HG03460 (cell line): ENCODE results near the gene CD300LG.
"Not testable (repeated sequence)": the region's sequence is repeated elsewhere in the genome, so short reads cannot be mapped to it uniquely, and the experiment has no call there.

Experiments
- ATAC-seq: cut with Tn5 transposase; IDR thresholded peaks from one replicate; pipeline ENCODE4 v1.9.1; 2021; ENCODE audit not compliant: unreplicated experiment

Gene CD300LG

DNA sequence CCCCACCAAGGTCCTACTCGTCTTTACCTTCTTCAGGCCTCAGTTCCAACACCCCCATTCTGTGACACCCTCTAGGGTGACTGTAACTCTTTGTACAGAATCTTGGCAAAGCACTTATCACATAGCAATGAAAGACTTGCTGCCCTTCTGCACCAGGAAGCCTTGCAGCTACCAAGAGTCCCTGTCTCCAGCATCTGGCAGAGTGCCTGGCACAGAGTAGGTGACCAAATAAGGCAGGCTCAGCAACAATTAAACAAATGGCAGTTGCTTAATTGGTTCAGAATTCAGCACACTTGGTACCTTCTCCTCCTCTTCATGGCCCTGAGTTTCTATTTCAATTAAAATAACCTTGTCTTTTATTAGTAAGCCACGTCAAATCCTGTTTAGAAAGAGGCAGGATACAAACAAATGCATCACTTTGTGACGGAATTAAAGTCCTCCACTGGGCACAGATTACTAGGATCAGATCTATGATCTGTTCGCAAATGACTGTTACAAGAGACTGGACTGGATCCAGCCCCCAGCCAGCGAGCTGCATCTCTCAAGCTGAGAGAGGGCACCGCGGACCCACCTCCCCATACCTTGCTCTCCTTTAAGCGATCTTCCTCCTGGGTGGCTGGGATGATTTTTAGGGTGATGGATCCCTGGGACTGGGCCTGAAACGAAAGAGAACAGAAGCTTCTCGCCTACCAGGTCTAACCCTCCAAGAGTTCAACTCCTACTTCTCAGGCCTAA lies 23.5 kb upstream of the CD300LG start:
- ATAC-seq = no peak

DNA sequence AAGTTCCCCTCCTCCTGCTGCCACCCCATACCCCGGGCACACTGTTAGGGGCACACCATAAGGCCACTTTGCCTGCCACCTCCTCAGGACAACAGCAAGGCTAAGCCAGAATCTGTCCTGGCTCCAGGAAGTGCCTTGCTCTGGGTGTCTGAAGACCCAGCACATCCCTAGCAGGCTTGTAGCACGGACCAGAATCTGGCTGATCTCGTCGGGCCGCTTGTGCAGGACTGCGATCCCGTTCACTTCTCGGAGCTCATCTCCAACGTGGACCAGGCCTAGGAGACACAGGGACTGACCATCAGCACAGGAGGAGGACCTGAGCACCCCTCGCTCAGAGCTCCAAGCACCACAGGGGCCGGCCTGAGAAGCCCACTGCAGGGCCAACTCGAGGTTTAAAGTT lies 21.4 kb upstream of the CD300LG start:
- ATAC-seq = no peak

DNA sequence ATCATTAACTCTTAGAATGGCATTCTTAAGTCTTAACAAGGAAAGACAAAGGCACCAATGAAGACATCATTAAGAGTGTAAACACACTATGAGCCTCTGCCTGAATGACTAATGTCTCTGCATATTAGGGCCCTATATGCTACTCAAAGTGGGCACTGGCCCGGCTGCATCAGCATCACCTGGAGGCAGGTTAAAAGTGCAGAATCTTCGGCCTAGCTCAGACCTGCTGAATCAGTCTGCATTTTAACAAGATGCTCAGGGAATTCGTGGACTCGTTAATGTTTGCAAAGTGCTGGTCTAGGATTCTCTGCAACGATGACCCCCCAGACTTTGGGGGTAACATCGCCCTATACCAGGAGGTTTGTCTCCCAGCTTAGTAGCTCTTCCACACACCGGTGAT lies 20.8 kb upstream of the CD300LG start:
- no peak for ATAC-seq

DNA sequence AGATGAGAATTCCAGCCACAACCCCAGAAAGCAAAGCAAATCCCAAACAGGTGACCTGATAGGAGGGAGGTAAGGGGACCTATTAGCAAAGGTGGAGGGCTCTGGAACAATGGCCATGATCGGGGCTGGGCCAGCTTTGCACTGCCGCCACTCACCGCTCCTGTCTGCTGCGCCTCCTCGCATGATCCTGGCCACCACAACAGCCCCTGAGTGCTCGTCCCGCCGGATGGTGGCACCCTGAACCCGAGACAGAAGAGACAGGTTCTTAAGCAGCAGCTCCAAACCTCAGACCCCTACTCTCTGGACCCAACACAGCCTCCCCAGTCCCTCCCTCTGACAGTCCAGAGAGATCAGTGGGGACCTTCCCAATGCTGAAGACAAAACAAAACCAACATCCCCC lies 19.4 kb upstream of the CD300LG start:
- ATAC-seq = no peak

DNA sequence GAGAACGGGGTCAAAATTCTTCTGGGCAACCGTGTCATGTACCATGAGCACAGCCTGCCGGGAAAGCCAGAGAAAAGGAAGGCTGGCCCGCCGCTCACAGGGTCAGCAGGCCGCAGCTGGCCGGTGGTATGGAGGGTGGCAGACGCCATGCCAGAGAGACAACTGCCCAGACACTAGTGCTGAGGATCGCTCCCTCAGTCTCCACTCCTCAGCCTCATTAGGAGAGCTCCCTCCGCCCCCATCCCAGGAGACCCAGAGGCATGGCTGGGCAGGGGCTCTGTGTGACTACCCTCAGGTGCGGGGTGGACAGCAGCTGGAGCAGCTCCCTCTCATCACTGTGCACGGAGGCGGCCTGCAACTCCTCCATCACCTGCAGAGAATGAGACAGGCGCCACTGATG lies 17.2 kb upstream of the CD300LG start:
- ATAC-seq = no peak

DNA sequence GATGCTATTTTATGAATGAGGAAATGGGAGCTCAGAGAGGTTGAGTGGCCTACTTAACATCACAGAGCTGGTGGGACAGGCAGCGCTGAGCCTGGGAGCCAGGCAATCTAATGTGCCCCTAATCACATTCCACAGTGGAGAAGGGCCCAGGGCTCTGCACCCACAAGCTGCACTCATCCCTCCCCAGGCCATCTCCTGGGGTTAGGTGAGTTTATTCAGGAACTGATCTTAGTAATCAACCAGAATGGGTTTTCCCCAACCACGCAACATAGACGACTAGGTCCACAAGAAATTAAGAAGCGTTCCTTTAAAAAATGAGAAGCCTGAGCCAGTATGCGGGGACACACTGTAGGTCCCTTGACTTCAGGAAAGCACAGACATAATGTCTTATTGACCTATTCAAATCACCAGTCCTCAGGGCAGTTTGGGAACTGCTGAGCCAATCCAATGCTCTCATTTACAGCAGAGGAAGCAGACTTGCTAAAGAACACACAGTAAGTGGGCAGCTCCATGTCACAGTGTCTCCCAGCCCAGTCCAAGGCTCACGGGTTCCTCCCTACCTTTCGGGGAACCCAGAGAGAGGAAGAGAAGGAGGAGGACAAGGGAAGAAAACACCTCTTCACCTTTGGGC lies 16.4 kb upstream of the CD300LG start:
- no peak for ATAC-seq

DNA sequence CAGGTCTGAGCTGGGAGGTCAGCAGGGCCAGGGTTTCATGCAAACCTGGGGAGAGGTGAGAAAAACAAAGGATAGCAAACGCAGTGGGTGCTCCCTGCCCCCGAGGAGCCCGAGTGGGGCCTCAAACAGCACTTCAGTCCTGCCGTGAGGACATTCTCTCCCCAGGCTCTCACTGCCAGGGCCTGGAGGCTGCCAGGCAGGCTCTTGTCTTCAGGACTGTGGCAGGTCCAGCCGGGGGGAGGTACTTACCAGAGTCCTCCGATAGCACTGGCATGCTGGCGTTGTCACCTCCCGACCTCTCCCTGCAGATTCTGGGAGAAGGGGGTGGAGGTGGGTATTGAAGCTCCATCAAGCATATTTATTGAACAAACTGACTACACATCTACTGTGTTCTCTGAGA lies 15.3 kb upstream of the CD300LG start:
- no peak for ATAC-seq

DNA sequence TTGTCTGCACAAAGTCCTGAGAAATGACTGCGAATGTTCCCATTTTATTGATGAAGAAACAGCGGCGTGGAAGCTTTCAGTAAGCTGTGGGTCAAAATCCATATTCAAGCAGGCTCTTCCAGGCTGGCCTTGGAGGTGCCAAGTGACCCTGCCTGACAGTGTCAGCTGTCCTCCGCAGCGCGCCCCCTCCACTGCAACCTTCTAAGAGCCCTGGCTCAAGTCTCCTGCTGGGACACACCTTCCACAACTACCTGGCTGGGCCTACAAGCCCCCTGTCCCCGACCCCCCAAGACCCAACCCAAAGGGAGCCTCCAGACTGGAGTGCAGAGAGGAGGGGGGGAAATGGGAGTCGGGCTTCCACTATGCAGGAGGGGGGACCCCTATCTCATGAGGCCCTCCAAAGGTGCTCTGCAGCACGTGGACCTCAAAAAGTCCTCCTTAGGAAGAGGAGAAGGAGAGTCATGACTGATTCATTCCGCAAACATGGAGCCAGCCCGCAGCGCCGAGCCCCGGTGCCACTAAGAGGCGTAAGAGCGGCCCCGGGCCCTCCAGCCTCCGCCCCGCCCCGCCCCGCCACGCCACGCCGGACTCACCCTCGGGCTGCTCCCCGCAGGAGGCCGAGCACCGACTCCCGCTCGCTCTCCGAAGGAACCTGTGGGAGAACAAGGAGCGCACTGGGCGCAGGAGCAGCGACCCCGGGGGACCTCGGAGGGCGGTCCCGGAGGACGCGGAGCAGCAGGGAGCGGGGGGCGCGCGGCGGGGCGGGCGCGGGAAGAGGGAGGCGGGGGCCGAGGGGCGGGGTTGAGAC lies 14.6 kb upstream of the CD300LG start:
- no peak for ATAC-seq

DNA sequence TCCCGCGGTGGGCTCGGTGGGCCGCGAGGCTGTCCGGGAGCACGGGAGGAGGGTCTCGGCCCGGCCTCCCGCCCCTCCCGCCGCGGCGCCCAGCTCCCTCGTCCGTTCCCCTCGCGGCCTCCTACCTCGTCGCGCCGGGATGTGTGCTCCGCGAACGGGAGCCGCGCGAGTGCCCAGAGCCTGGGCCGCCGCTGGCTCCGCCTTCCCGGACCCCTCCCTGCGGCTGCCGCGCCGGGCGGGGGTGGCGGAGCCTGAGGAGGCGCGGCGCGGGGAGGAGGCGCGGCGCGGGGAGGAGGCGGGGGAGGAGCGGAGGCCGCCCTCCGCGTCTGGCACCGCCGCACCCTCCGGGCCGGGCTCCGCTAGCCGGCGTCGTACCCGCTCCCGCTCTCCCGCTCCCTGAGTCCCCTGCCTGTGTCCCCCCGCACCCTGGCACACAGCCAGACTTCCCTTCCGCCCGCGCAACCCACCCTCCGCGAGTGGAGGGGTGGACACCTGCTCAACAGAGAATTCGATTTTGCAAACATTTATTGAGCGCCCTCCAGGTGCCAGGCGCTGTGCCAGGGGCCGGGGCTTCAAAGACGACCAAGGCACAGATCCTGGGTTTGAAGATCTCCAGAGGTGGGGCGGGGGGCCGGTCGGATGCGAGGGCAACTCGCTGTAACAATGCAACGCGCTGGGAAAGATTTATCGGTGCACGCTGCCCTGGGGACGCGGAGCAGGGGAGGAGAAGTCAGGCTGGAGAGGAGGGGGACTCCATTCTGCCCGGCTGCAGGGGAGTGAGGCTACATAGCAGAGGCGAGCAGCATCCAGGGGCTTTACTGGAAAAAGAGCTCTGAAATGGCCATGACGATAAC lies 13.8 kb upstream of the CD300LG start, which contains the start of gene MPP3:
Gene MPP3 (minus strand): TSS at position 171 of the 854 bp plus-strand sequence. CDS start 1,240 bp downstream, outside the sequence.
- no peak for ATAC-seq

DNA sequence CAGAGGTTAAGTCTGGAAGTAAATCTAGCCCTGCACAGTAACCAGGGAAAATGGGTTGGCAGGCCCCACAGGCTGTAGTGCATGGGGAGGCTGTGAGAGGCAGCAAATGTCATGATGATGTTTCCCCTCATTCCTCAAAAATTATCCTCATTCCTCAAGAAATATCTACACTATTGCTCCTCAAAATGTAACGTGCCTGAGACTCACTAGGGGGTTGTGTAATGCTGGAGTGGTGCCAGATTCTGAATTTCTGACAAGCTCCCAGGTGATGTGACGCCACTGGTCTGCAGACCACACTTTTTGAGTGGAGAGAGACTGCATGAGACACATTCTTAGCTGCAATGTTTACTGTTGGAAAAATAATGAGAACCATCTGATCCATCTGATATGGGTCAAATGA lies 12.9 kb upstream of the CD300LG start:
- ATAC-seq = no peak

DNA sequence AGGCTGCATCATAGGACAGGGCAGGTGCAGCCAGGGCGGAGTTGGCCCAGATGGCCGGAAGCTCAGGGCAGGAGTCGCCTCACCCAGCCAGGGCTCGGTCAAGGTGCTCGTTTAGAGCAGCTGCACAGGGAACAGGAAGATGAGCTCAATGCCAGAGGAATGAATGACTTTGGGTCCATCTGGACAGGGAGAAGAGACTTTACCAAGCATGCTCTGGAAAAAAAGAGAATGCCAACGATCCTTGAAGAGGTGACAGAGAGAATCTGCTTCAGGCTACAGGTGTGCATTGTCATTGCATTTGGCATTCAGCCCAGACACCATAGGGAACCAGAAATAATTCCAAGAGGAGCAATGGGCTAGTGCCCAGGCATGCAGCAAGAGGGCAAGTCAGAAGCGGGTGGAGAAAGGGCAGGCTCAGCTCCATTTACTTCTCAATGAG lies 7.3 kb upstream of the CD300LG start:
- no peak for ATAC-seq

DNA sequence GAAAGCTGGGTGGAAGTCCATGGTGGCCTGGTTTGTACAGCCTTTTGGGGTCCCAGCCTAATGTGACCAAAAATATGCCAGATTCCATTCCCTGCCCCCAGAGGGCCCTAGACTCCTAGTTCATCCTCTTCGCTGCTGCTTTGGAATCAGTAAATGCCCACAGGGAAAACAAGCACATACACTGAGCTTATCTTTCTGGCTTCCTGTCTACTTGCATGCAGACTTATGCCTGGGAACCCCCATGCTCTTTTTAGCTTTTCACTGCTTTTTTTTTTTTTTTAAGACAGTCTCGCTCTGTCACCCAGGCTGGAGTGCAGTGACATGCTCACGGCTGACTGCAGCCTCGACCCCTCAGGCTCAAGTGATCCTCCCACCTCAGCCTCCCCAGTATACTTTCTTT lies 6.2 kb upstream of the CD300LG start:
- no peak for ATAC-seq

DNA sequence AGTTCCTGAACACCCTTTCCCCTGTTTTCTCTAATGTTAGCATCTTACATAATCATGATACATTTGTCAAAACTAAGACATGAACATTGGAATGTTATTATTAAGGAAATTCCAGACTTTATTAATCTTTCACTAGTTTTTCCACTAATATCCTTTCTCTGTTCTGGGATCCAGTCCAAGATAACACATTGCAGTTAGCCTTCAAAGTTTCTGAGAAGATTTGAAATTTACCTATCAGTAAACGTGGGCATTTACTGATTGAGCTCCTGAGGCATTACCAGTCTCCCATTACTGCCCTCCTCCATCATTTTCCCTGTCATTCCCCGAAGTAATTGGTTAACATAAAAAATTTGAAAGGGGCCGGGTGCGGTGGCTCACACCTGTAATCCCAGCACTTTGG lies 5.7 kb upstream of the CD300LG start:
- ATAC-seq = no peak

DNA sequence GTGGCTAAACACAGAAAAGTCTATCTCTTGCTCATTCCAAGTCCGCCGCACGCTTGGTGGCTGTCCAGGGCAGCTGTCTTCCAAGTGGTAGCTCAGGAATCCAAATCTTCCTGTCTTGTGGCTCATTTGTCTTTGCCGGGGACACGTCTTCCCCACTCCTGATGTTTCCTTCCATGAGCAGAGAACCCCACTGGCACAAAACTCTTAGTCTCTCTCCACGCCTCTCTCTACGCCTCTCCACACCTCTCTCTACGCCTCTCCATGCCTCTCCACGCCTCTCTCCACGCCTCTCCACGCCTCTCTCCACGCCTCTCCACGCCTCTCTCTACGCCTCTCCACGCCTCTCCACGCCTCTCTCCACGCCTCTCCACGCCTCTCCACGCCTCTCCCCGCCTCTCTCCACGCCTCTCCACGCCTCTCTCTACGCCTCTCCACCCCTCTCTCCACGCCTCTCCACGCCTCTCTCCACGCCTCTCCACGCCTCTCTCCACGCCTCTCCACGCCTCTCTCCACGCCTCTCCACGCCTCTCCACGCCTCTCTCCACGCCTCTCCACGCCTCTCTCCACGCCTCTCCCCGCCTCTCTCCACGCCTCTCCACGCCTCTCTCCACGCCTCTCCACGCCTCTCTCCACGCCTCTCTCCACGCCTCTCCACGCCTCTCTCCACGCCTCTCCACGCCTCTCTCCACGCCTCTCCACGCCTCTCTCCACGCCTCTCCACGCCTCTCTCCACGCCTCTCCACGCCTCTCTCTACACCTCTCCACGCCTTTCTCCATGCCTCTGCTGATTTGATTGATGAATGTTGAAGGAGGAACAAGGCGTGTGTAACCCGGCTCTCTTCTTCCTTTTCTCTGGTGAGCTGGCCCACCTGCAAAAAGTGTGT lies 4.6 kb upstream of the CD300LG start:
- ATAC-seq = not testable (repeated sequence)

DNA sequence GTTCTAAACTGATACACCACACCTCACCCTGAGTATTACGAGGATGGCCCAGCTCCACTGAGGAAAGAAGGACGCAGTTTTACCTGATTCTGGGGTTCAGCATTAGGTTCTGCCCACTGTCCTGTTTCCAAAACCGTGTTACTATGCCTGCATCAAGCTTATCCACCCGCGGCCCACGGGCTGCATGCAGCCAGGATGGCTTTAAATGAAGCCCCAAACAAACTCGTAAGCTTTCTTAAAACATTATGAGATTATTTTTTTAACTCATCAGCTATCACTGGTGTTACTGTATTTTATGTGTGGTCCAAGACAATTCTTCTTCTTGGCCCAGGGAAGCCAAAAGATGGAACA lies 4.0 kb upstream of the CD300LG start:
- ATAC-seq = no peak

DNA sequence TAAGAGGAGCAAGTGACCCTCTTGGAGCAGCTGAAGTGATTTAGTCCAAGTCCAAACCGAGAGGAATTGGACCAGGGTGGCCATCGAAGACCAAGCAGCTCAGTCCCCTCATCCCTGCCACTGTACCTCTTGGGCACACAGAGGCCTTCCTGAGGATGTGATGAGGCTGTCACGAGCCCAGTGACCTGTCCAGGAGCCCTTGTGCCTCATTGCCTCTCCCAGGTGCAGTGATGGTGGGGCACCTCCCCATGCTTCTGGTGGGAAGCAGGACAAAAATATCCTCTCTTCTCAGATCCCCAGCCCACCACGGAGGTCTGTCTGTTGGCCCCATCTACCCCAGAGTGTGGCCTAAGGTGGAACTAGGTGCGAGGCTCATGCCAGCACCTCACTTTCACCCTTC lies 2.7 kb upstream of the CD300LG start:
- no peak for ATAC-seq

DNA sequence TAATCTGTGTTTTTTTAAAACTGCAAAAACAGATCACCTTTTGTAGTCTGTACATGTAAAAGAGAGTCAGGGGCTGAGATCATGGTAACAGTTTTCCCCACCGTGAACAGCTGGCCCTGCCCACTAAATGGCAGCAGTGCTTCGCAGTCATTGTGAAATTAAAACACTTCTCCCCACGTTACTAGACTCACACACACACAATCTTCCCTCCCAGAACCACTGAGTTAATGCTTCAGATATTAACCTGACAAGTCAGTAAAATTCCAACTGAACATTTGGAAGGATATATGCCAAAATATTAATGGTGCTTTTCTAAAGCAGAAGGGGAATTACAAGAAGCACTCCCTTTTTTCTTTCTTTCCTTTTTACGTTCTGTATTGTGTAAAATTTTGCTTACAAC lies 1.2 kb upstream of the CD300LG start:
- ATAC-seq = no peak

DNA sequence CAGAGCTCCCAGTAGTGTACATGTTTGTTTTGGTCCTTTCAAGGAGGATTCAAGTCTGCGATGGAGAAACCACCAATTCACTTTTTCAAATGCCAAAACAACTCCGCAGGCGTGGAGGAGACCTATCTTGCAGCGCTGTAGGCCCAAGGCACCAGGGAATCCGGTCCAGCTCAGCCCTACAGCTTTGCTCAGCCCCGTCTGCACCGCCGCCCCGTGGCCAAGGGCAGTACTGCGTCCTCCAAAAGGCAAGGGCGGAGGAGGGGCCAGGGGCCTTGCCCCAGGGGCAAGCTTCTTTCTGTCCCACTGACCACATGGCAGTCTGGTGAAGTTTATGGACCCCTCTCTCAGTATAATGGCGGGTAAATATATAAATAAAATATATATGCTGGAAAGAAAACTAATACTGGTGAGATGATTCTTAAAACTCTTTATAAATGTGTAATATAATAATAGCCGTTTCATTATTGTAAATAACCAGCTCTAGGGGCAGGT lies 709 bp upstream of the CD300LG start:
- ATAC-seq = no peak

DNA sequence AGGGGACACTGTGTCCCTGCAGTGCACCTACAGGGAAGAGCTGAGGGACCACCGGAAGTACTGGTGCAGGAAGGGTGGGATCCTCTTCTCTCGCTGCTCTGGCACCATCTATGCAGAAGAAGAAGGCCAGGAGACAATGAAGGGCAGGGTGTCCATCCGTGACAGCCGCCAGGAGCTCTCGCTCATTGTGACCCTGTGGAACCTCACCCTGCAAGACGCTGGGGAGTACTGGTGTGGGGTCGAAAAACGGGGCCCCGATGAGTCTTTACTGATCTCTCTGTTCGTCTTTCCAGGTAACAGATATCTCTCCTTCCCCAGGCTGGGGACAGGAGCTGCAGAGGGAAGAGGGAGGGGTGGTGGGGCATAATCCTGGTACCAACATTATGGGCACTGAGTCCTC lies 1.6 kb downstream of the CD300LG start:
- no peak for ATAC-seq

DNA sequence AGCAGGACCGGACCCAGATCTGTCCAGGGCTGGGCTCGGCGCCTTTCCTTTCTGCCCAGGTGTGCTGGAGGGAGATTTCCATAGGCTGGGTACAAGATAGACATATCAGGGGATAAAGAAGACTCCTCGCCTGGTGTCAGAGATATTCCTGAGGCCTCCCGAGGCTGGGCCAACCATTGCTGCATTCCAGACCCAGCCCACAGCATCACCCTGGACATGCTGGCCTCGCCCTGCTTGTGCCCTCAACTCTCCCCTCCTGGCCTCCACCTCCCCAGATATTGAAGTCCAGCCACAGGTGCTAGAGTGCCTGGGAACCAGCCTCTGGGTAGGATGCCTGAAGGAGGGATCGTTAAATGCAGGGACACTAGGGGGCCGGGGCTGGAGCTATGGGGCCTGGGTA lies 2.1 kb downstream of the CD300LG start:
- no peak for ATAC-seq
